ENCODE measurements around the gene TMEM94. TPM values are rescaled to one million over a fixed set of nuclear protein-coding genes. Genes with fewer than 3 reads are reported as not detected.

Gene TMEM94
- total RNA-seq, 4 donors from 2014 or later, result 19.3 to 56.5 (median 28.3) TPM

- WGBS, 2 donors, result 94 to 100% methylated on average over 1 to 2 of the region's 2 CpGs
- DNase-seq, result no peak
- intact Hi-C loops (cut with DNase I), result loop anchor here (10.0 kb wide), 1 partner anchor 72 kb away; no protein-coding TSS in a partner anchor
- no peaks in the 10 kb centered on the region for H3K27me3 ChIP-seq
- H3K4me1 ChIP-seq, result peaks cover 16 to 53% (median 27%) of the 10 kb centered on the region in 3 donors
- TF ChIP-seq, protein P1, sequence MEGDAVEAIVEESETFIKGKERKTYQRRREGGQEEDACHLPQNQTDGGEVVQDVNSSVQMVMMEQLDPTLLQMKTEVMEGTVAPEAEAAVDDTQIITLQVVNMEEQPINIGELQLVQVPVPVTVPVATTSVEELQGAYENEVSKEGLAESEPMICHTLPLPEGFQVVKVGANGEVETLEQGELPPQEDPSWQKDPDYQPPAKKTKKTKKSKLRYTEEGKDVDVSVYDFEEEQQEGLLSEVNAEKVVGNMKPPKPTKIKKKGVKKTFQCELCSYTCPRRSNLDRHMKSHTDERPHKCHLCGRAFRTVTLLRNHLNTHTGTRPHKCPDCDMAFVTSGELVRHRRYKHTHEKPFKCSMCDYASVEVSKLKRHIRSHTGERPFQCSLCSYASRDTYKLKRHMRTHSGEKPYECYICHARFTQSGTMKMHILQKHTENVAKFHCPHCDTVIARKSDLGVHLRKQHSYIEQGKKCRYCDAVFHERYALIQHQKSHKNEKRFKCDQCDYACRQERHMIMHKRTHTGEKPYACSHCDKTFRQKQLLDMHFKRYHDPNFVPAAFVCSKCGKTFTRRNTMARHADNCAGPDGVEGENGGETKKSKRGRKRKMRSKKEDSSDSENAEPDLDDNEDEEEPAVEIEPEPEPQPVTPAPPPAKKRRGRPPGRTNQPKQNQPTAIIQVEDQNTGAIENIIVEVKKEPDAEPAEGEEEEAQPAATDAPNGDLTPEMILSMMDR (IDR thresholded peaks at IDR 0.05), result no peak
- no peak overlapping the region for H3K4me3 ChIP-seq
- peaks cover 0 to 62% (median 13%) of the 10 kb centered on the region in 3 donors for H3K36me3 ChIP-seq
- H3K9me3 ChIP-seq, result no peaks in the 10 kb centered on the region
- peak overlapping the region in 1 of 4 donors; percentile 9 for H3K27ac ChIP-seq
Measured at GRCh38 chr17:75473246-75473645, 16.8 kb downstream of the TMEM94 start.

- Histone ChIP-seq H3K4me3 (no peak overlapping the region), H3K27me3 (no peaks in the 10 kb centered on the region), H3K27ac (peak overlapping the region in 1 of 4 donors; percentile 64), H3K4me1 (peaks cover 9 to 44% (median 20%) of the 10 kb centered on the region in 3 donors), H3K9me3 (no peaks in the 10 kb centered on the region), H3K36me3 (peaks cover 0 to 64% (median 13%) of the 10 kb centered on the region in 3 donors)
- 89 to 100% methylated on average over 3 to 6 of the region's 6 CpGs for WGBS, 2 donors
- DNase-seq, result no peak
- no peak for TF ChIP-seq POLR2A (IDR thresholded peaks at IDR 0.05)
- TF ChIP-seq, protein P1 (IDR thresholded peaks at IDR 0.05), result no peak
- intact Hi-C loops (cut with DNase I), result loop anchor here (10.0 kb wide), 1 partner anchor 70 kb away; no protein-coding TSS in a partner anchor
Measured at GRCh38 chr17:75474736-75475135, 18.3 kb downstream of the TMEM94 start.

GRCh38 chr17:75475144-75475835 lies 18.9 kb downstream of the TMEM94 start:
- H3K27ac ChIP-seq, result peak overlapping the region in 3 of 4 donors; percentile 57 to 72 (median 64)
- no peaks in the 10 kb centered on the region for H3K27me3 ChIP-seq
- H3K4me3 ChIP-seq, result no peak overlapping the region
- DNase-seq, result no peak
- peaks cover 9 to 50% (median 20%) of the 10 kb centered on the region in 3 donors for H3K4me1 ChIP-seq
- no peak for TF ChIP-seq POLR2A (IDR thresholded peaks at IDR 0.05)
- TF ChIP-seq, protein P1 (IDR thresholded peaks at IDR 0.05), result no peak
- peaks cover 0 to 70% (median 13%) of the 10 kb centered on the region in 3 donors for H3K36me3 ChIP-seq
- intact Hi-C loops (cut with DNase I), result loop anchor here (10.0 kb wide), 1 partner anchor 70 kb away; no protein-coding TSS in a partner anchor
- no peaks in the 10 kb centered on the region for H3K9me3 ChIP-seq
- WGBS, 2 donors, result 78 to 85% methylated on average over 4 to 7 of the region's 13 CpGs

GRCh38 chr17:75475851-75476250 lies 19.4 kb downstream of the TMEM94 start:
- intact Hi-C loops (cut with DNase I), result loop anchor here (10.0 kb wide), 1 partner anchor 69 kb away; no protein-coding TSS in a partner anchor
- H3K4me1 ChIP-seq, result peaks cover 9 to 55% (median 22%) of the 10 kb centered on the region in 3 donors
- H3K36me3 ChIP-seq, result peaks cover 0 to 70% (median 13%) of the 10 kb centered on the region in 3 donors
- DNase-seq, result no peak
- H3K4me3 ChIP-seq, result no peak overlapping the region
- H3K27me3 ChIP-seq, result no peaks in the 10 kb centered on the region
- no peaks in the 10 kb centered on the region for H3K9me3 ChIP-seq
- H3K27ac ChIP-seq, result peak overlapping the region in 3 of 4 donors; percentile 57 to 72 (median 64)
- TF ChIP-seq, protein P1 (IDR thresholded peaks at IDR 0.05), result no peak
- no peak for TF ChIP-seq POLR2A (IDR thresholded peaks at IDR 0.05)
- WGBS, 2 donors, result 64 to 66% methylated on average over 2 to 3 of the region's 3 CpGs

DNA sequence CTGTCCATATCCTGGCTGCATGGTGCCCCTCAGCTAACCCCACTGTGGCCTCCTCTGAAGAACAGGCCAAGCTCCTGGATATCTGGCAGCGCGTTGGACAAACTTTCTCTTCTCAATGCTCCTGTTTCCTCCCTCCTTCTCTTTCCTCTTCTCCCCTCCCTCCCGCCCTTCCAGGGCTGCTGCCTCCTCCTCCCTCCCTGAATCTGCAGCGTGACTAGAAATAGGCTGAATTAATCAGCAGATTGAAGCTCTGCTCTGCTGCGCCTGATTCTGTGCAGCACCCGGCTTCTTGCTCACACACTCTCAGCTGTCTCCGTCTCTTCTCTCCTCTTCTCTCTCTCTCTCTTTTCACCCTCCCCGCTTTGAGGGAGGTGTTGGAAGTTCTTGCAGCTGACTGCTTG lies 19.8 kb downstream of the TMEM94 start:
- H3K9me3 ChIP-seq, result no peaks in the 10 kb centered on the region
- H3K27ac ChIP-seq, result peak overlapping the region; percentile 11 to 72 (median 60)
- TF ChIP-seq, protein P1 (IDR thresholded peaks at IDR 0.05), result no peak
- TF ChIP-seq POLR2A (IDR thresholded peaks at IDR 0.05), result no peak
- WGBS, 2 donors, result 43 to 65% methylated on average over 8 of the region's 8 CpGs
- peaks cover 0 to 70% (median 13%) of the 10 kb centered on the region in 3 donors for H3K36me3 ChIP-seq
- DNase-seq, result no peak
- H3K4me1 ChIP-seq, result peaks cover 9 to 60% (median 27%) of the 10 kb centered on the region in 3 donors
- intact Hi-C loops (cut with DNase I), result loop anchor here (10.0 kb wide), 1 partner anchor 69 kb away; no protein-coding TSS in a partner anchor
- H3K27me3 ChIP-seq, result no peaks in the 10 kb centered on the region
- H3K4me3 ChIP-seq, result no peak overlapping the region
